HG03135 (cell line): ENCODE results near the gene CD52.
"Not testable (repeated sequence)": the region's sequence is repeated elsewhere in the genome, so short reads cannot be mapped to it uniquely, and the experiment has no call there.

Source experiments
- ATAC-seq: cut with Tn5 transposase; IDR thresholded peaks from one replicate; pipeline ENCODE4 v1.9.1; 2021; ENCODE audit warnings: mild to moderate bottlenecking, moderate library complexity; ENCODE audit not compliant: unreplicated experiment

Gene CD52

GRCh38 chr1:26297791-26298124 is 20.0 kb upstream of the CD52 start:
- no peak for ATAC-seq

GRCh38 chr1:26300578-26301275 is 17.0 kb upstream of the CD52 start:
- ATAC-seq, result no peak

DNA sequence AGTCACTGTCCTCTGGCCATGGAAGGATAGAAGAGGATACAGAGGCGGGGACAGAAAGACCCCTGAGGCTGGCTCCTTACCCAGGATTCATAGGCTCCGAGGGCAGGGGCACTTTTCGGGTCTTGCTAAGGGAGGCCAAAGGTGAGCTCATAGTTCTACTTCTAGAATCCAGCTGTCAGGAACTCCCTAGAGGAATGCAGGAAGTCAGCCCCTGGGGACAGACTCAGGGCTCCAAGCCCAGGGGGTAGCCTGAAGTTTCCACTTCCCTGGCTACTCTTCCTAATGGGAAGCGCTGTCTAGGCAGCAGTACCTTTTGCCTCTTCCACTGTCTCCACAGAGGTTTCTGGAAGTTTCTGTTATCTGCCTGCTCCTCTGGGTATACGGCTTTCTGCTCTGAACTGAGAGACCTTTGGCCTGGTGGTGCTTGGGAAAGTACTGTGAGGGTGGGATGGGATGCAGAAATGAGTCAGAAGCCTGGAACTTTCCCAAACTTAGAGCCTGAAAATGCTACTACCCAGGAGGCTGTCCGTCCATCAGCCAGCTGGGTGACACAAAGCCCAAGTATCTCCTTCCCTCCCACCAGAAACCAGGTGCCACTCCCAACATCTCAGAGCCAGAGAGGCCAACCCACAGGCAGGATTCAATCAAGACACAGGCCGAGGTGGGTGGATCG is 14.9 kb upstream of the CD52 start:
- ATAC-seq, result no peak

- ATAC-seq, result no peak
These were observed 12.0 kb upstream of the CD52 start for GRCh38 chr1:26305667-26306289.

GRCh38 chr1:26306290-26307229 is 11.2 kb upstream of the CD52 start, which contains the start of gene UBXN11:
Gene UBXN11, minus strand, starts transcription at chr1:26306636. Its CDS starts 3,753 bp downstream, at chr1:26302883.
- ATAC-seq, result peak; percentile 98

GRCh38 chr1:26307363-26307781 is 10.4 kb upstream of the CD52 start:
- no peak for ATAC-seq

DNA sequence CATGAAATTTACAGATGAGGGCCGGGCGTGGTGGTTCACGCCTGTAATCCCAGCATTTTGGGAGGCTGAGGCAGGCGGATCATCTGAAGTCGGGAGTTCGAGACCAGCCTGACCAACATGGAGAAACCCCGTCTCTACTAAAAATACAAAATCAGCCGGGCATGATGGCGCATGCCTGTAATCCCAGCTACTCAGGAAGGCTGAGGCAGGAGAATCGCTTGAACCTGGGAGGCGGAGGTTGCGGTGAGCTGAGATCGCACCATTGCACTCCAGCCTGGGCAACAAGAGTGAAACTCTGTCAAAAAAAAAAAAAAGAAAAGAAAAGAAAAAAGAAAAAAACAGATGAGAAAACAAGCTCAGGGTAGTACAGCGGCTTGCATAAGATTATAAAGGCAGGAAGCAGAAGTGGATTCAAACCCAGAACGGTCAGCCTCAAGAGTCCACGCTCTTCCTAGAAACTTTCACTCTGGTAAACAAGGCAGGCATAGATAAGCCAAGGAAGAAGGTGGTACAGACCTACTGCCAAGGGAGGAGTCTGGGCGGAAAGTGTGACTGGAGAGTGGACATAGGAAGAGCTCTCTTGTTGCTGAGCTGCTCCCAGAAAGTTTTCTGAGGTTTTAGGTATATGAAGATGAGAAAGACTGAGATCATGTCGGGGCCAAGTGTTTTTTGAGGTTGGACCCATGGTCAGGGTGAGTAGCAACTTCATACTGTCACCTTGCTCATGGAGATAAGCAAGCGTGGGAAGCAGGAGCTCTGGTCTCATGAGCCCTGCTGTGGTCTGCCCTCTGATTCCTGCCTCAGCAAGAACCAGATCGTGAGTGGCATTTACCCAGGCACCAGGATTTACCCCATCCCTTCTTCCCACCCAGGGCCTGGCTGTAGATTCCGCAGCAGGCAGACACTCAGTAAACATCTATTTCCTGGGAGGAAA is 9.5 kb upstream of the CD52 start:
- not testable (repeated sequence) for ATAC-seq

DNA sequence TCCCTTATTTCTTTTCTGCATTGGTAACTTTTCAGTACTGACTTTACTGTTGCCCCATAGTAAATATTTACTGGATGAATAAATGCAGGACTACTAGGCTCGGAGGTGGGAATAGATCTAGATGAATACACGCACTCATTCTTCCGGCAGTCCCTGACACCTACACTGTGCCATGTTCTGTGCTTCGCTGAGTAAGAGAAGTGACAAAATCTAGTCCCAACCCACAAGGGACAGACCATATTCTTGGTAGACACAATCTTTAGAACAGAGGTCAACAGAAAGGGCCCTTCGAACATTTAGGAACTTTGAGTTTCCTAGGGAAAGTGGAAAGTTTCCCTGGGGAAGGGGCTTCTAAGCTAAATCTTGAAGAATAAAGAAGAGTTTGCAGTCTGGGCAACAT is 3.3 kb upstream of the CD52 start:
- no peak for ATAC-seq

DNA sequence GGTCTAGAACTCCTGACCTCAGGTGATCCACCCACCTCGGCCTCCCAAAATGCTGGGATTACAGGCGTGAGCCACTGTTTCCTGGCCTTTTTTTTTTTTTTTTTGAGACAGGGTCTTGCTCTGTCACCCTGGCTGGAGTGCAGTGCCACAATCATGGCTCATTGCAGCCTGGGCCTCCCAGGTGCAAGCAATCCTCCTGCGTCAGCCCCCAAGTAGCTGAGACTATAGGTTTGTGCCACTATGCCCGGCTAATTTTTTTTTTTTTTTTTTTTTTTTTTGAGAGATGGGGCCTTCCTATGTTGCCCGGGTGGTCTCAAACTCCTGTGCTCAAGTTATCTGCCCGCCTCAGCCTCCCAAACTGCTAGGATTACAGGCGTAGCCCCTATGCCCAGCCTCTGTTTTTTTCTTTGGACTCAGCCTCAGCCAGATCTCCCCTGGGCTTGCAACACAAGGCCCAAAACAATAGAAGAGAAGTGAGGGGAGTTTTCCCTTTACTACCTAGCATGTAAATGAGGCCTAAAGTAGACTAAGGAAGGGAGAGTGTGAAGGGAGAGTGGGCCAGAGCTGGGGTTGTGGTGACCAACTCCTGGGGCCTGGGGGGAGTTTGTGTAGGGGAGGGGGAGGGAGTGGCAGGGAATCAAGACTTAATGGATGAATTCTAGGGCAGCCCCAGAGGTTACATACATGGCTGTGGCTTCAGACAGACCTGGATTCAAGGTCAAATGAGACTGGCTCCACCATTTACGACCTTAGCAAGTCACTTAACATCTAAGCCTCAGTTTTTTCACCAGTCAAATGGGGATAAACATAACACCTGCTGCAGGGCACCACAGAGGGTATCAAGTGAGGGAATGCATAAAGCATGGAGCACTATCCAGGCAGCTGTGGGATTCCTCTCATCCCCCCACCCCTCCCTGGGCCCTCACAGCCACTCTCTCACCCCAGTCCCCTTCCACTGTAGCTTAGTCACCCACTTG is 1.6 kb upstream of the CD52 start:
- no peak for ATAC-seq

DNA sequence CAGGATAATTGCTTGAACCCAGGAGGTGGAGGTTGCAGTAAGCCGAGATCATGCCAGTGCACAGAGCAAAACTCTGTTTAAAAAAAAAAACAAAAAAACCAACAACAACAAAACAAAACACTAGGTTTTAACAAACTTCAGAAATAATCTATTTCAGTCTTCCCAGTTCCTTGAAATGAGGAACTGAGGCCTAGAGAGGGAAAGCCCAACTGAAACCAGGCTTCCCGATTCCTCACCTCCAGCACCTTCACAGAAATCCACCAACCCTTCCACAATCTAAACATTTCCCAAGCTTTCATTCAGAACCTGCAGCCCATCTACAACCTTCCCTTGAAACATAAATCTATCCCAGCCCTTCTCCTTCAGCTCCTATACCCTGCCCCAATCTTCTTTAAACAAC is 612 bp upstream of the CD52 start:
- no peak for ATAC-seq

GRCh38 chr1:26318338-26319064 is 743 bp downstream of the CD52 start:
- no peak for ATAC-seq

- no peak for ATAC-seq
These were observed 3.1 kb downstream of the CD52 start for GRCh38 chr1:26320896-26321295.

GRCh38 chr1:26321315-26322041 is 3.7 kb downstream of the CD52 start:
- ATAC-seq, result peak; percentile 44

- ATAC-seq, result no peak
These were observed 4.2 kb downstream of the CD52 start for GRCh38 chr1:26322042-26322331.

GRCh38 chr1:26323382-26323781 is 5.6 kb downstream of the CD52 start:
- no peak for ATAC-seq

DNA sequence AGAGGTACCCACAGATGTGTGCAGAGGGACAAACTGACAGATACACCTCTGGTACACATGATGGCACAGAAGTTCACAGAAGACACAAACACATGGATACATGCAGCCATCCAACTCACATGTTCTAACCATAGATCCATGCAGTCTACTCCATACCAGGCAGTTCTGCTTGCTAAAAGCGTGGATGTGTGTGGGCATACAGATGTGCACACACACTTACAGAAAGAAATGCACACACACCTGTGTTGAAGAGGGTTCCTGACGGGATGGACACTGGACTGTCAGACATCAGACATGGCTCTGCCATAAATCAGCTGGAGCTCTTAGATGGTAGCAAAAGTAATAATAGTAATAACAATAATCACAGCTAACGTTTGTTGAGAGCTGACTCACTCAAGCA is 6.8 kb downstream of the CD52 start:
- no peak for ATAC-seq

DNA sequence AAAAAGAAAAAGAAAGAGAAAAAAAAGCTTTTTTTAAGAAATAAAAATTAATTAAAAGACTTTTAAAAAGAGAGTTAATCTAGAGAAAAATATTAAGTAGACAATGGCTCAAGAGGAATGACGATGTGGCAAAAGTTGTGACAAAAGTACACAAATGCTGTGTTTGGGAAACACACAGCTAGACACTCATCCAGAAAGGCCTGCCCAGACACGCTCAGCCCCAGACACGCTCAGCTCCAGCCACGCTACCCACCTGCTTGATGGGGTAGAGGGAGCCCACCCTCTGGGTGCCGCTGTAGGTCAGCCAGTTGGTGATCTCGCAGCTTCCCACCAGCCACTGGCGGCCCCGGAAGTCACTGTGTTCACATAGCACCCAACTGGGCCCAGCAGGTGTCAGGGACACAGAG is 10.2 kb downstream of the CD52 start:
- no peak for ATAC-seq

GRCh38 chr1:26328597-26328996 is 10.8 kb downstream of the CD52 start:
- ATAC-seq, result no peak
